GM12864 (cell line): ENCODE data around the gene ATP5PD.

ENCODE experiments used
- DNase-seq: peaks from one replicate; pipeline ENCODE4 v3.0.0-alpha.2; 2011; ENCODE audit warnings: low read depth
- H3K4me3 ChIP-seq: 2 replicates; pipeline ENCODE4 v1.5.1; 2011; ENCODE audit warnings: mild to moderate bottlenecking, low read depth, low read length, control low read depth
- TF ChIP-seq, protein P1 (sequence below): IDR thresholded peaks from 2 replicates; pipeline ENCODE4 v1.5.1; 2011; ENCODE audit warnings: low read depth, mild to moderate bottlenecking, moderate library complexity, low read length, control low read depth, inconsistent platforms; ENCODE audit errors: missing control alignments

Gene ATP5PD

DNA sequence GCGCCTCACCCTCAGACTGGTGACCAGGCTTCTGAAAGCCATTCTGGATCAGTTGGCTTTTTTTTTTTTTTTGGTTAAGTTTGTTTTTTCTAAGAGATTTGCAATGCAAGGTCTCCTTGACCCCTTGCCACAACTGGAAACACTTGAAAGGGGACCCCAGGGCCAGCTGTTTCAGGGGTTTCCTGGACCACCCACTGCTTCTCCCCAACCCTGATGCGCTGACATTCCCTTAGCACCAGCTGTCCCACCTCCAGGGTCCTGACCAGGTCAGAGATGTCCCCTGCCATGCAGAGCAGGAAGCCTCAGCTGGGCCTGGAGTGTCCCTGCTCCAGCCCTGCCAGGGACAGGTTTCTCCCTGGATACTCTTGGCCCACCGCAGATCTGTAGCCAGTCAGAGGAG is 42.4 kb downstream of the ATP5PD start:
- TF ChIP-seq, protein P1, sequence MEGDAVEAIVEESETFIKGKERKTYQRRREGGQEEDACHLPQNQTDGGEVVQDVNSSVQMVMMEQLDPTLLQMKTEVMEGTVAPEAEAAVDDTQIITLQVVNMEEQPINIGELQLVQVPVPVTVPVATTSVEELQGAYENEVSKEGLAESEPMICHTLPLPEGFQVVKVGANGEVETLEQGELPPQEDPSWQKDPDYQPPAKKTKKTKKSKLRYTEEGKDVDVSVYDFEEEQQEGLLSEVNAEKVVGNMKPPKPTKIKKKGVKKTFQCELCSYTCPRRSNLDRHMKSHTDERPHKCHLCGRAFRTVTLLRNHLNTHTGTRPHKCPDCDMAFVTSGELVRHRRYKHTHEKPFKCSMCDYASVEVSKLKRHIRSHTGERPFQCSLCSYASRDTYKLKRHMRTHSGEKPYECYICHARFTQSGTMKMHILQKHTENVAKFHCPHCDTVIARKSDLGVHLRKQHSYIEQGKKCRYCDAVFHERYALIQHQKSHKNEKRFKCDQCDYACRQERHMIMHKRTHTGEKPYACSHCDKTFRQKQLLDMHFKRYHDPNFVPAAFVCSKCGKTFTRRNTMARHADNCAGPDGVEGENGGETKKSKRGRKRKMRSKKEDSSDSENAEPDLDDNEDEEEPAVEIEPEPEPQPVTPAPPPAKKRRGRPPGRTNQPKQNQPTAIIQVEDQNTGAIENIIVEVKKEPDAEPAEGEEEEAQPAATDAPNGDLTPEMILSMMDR = no peak
- no peak overlapping the region for H3K4me3 ChIP-seq
- no peak for DNase-seq

DNA sequence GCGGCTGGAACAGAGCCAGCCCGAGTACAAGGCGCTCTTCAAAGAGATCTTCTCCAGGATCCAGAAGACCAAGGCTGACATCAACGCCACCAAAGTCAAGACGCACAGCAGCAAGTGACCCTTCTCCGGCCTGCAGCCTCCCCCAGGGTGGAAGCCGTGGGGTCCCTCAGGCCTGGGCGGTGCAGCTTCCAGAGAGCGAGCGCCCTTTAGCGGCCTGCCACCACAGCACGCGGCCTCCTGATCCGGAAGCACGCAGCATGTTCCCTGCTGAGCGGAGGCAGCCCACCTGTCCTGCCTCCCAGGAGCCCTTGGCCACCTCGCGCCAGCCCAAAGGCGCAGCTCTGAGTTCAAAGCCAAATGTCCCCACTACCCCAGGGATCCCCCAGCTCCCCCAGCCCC is 42.8 kb downstream of the ATP5PD start:
- H3K4me3 ChIP-seq = no peak overlapping the region
- TF ChIP-seq, protein P1 = no peak
- DNase-seq = no peak

DNA sequence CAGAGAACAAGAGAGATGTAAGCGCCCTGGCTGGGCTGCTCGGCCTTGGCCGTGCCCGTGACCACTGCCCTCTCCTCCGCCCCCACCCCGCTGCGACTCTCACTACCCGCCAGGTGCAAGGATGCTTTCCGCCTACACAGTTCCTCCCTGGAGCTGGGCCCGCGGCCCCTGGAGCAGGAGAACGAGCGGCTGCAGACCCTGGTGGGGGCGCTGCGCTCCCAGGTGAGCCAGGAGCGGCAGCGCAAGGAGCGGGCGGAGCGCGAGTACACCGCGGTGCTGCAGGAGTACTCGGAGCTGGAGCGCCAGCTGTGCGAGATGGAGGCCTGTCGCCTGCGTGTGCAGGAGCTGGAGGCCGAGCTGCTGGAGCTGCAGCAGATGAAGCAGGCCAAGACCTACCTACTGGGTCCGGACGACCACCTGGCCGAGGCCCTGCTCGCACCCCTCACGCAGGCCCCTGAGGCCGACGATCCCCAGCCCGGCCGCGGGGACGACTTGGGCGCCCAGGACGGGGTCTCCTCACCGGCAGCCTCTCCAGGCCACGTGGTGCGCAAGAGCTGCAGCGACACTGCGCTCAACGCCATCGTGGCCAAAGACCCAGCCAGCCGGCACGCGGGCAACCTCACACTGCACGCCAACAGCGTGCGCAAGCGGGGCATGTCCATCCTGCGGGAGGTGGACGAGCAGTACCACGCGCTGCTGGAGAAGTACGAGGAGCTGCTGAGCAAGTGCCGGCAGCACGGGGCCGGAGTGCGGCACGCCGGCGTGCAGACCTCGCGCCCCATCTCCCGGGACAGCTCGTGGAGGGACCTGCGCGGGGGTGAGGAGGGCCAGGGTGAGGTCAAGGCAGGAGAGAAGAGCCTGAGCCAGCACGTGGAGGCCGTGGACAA is 43.5 kb downstream of the ATP5PD start:
- TF ChIP-seq, protein P1 = no peak

DNA sequence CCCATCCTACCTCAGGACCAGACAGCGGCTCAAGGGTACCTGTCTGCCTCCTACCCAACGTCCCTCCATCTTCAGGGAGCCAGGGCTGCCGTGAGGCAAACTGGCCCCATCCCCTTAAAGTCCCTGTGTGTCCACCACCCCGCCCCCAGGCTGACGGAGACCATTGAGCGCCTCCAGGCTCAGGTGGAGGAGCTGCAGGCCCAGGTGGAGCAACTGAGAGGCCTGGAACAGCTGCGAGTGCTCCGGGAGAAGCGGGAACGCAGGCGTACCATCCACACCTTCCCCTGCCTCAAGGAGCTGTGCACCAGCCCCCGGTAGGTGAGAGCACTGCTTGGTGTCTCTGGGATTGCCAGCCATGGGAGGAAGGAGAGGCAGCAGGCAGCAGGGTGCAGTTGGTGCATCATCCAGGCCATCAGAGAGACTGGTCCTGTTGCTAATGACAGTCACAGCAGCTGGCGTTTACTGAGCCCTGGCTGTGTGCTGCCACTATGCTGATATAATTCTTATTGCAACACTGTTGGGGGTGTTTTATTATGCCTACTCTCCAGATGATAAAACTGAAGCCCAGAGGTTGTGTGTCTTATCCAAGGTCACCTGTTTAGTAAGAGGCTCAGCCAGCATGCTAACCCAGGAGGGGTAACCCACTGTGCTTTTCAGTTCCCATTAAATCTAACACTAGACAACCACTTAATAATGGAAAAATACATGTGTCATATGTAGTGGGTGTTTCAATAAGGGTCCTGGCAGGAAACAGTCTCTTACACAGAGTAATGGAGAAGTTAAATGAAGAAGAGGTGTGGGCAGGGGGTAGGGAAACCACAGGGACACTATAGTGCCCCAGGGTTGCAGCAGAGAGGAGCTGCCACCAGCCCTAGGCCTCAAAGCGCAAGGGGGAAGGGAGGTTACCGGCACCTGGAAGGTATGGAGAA is 44.6 kb downstream of the ATP5PD start:
- no peak overlapping the region for H3K4me3 ChIP-seq
- TF ChIP-seq, protein P1 = no peak
- no peak for DNase-seq

More for the DNA sequence above, 43.5 kb downstream of the ATP5PD start:
- H3K4me3 ChIP-seq = no peak overlapping the region
- DNase-seq = no peak

DNA sequence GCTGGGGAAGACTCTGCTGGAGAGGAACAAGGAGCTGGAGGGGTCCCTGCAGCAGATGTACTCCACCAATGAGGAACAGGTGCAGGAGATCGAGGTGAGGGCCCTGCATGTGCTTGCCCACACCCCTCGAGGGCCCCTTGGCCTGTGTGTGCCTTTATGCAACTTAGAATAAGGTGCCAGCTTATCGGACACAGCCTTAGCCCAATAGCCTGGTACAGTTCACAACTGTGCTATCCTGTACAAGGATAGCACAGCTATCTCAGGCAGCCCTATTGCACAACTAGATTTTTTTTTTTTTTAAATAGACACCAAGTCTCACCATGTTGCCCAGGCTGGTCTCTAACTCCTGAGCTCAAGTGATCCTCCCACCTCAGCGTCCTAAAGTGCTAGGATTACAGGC is 47.2 kb downstream of the ATP5PD start:
- H3K4me3 ChIP-seq = no peak overlapping the region
- DNase-seq = no peak
- TF ChIP-seq, protein P1 = no peak

DNA sequence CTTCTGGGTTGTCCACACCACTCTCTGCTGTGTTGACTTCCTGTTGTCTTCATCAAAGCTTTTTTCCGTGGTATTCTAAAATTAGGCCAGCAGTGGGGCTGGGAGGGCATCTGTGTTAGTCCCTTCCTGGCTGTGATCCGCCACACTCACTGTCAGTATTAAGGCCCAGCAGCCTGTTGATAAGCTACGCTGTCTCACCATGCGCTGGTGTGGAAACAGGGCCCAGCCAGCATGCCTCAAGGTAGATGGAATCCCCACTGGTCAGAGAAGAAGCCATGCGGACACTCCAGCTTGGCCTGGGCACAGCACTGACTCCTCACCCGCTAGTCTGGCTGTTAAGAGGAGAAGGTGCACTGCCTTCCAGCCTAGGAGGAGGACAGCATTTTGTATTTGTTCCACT is 48.0 kb downstream of the ATP5PD start:
- no peak for DNase-seq
- TF ChIP-seq, protein P1 = no peak

More for the DNA sequence above, 48.0 kb downstream of the ATP5PD start:
- no peak overlapping the region for H3K4me3 ChIP-seq
